ENCODE data around the gene TACSTD2.
"Not testable (repeated sequence)": the region's sequence is repeated elsewhere in the genome, so short reads cannot be mapped to it uniquely, and the experiment has no call there.

TACSTD2 gene

GRCh38 chr1:58561633-58562032 is 15.4 kb downstream of the TACSTD2 start:
- H3K4me1 ChIP-seq: no peaks in the 10 kb centered on the region
- no peaks in the 10 kb centered on the region for H3K79me2 ChIP-seq
- H3K36me3 ChIP-seq (ENCODE audit: control insufficient read depth, insufficient read depth, low read length): no peaks in the 10 kb centered on the region
- no peak overlapping the region for H3K27ac ChIP-seq
- H2AFZ ChIP-seq: no peak overlapping the region
- no peaks in the 10 kb centered on the region for H3K9me3 ChIP-seq (ENCODE audit: control insufficient read depth, low read length)
- H3K4me2 ChIP-seq (ENCODE audit: low read length): no peak overlapping the region
- no peak overlapping the region for H3K4me3 ChIP-seq (ENCODE audit: low read depth, low read length)
- H3K9ac ChIP-seq: no peak overlapping the region
- TF ChIP-seq CTCF (IDR thresholded peaks at IDR 0.05): no peak
- H3K27me3 ChIP-seq (ENCODE audit: control insufficient read depth, insufficient read depth, low read length): no peaks in the 10 kb centered on the region

- no peaks in the 10 kb centered on the region for H3K36me3 ChIP-seq (ENCODE audit: control insufficient read depth, insufficient read depth, low read length)
- no peak for TF ChIP-seq CTCF (IDR thresholded peaks at IDR 0.05)
- no peaks in the 10 kb centered on the region for H3K79me2 ChIP-seq
- no peaks in the 10 kb centered on the region for H3K27me3 ChIP-seq (ENCODE audit: control insufficient read depth, insufficient read depth, low read length)
- no peak overlapping the region for H2AFZ ChIP-seq
- H3K27ac ChIP-seq: no peak overlapping the region
- H3K4me3 ChIP-seq (ENCODE audit: low read depth, low read length): no peak overlapping the region
- no peaks in the 10 kb centered on the region for H3K9me3 ChIP-seq (ENCODE audit: control insufficient read depth, low read length)
- no peak overlapping the region for H3K4me2 ChIP-seq (ENCODE audit: low read length)
- no peak overlapping the region for H3K9ac ChIP-seq
- no peaks in the 10 kb centered on the region for H3K4me1 ChIP-seq
Measured at GRCh38 chr1:58555393-58555792, 21.7 kb downstream of the TACSTD2 start.

- Histone ChIP-seq H2AFZ (no peak overlapping the region), H3K9ac (no peak overlapping the region), H3K4me3 (ENCODE audit: low read depth, low read length) (no peak overlapping the region), H3K4me2 (ENCODE audit: low read length) (no peak overlapping the region), H3K36me3 (ENCODE audit: control insufficient read depth, insufficient read depth, low read length) (no peaks in the 10 kb centered on the region), H3K79me2 (no peaks in the 10 kb centered on the region), H3K4me1 (no peaks in the 10 kb centered on the region), H3K27me3 (ENCODE audit: control insufficient read depth, insufficient read depth, low read length) (no peaks in the 10 kb centered on the region), H3K27ac (no peak overlapping the region), H3K9me3 (ENCODE audit: control insufficient read depth, low read length) (no peaks in the 10 kb centered on the region)
- no peak for TF ChIP-seq CTCF (IDR thresholded peaks at IDR 0.05)
Measured at GRCh38 chr1:58551186-58552140, 25.6 kb downstream of the TACSTD2 start.

GRCh38 chr1:58549291-58549690 is 27.8 kb downstream of the TACSTD2 start:
- H3K27ac ChIP-seq; H3K4me2 ChIP-seq (ENCODE audit: low read length): not testable (repeated sequence)

GRCh38 chr1:58548371-58548770 is 28.7 kb downstream of the TACSTD2 start:
- Histone ChIP-seq H3K27me3 (ENCODE audit: control insufficient read depth, insufficient read depth, low read length) (no peaks in the 10 kb centered on the region), H3K36me3 (ENCODE audit: control insufficient read depth, insufficient read depth, low read length) (no peaks in the 10 kb centered on the region), H3K9ac (no peak overlapping the region), H2AFZ (no peak overlapping the region), H3K4me2 (ENCODE audit: low read length) (no peak overlapping the region), H3K9me3 (ENCODE audit: control insufficient read depth, low read length) (no peaks in the 10 kb centered on the region), H3K79me2 (no peaks in the 10 kb centered on the region), H3K27ac (no peak overlapping the region), H3K4me1 (peaks cover 2% of the 10 kb centered on the region), H3K4me3 (ENCODE audit: low read depth, low read length) (no peak overlapping the region)
- no peak for TF ChIP-seq CTCF (IDR thresholded peaks at IDR 0.05)

More at GRCh38 chr1:58549291-58549690, 27.8 kb downstream of the TACSTD2 start:
- H3K4me1 ChIP-seq; H3K4me3 ChIP-seq (ENCODE audit: low read depth, low read length); H3K79me2 ChIP-seq; H3K27me3 ChIP-seq (ENCODE audit: control insufficient read depth, insufficient read depth, low read length); H2AFZ ChIP-seq; H3K9me3 ChIP-seq (ENCODE audit: control insufficient read depth, low read length); H3K9ac ChIP-seq; H3K36me3 ChIP-seq (ENCODE audit: control insufficient read depth, insufficient read depth, low read length): not testable (repeated sequence)
